Brain microvascular endothelial cell (primary cell): ENCODE results near the gene CPEB3.

Experiments
- DNase-seq: peaks from one replicate; pipeline ENCODE4 v3.0.0-alpha.2; 2020
- H3K27ac ChIP-seq: fragments of 250-450 bp; sonication (Bioruptor Pico); 2 replicates; pipeline ENCODE4 v1.5.1; 2020; ENCODE audit warnings: mild to moderate bottlenecking, moderate library complexity
- H3K27me3 ChIP-seq: fragments of 250-450 bp; sonication (Bioruptor Pico); replicated peaks from 2 replicates; pipeline ENCODE4 v1.5.1; 2020; ENCODE audit warnings: mild to moderate bottlenecking
- H3K36me3 ChIP-seq: fragments of 250-450 bp; sonication (Bioruptor Pico); replicated peaks from 2 replicates; pipeline ENCODE4 v1.5.1; 2020; ENCODE audit warnings: mild to moderate bottlenecking
- H3K4me3 ChIP-seq: 2 replicates; pipeline ENCODE4 v1.5.1; 2011; ENCODE audit warnings: low read depth, mild to moderate bottlenecking, control low read depth, low read length, moderate library complexity
- in situ Hi-C: cut with HindIII; loops from 2 replicates; pipeline ENCODE4 v1.10.0; 2017; ENCODE audit warnings: low sequenced_read_pairs, low pct_ligation_motif_present
- TF ChIP-seq, protein P1 (sequence below): IDR thresholded peaks from 2 replicates; pipeline ENCODE4 v1.5.1; 2011; ENCODE audit warnings: low read depth, mild to moderate bottlenecking, moderate library complexity, low read length, control low read depth, inconsistent platforms; ENCODE audit errors: missing control alignments

Gene CPEB3

DNA sequence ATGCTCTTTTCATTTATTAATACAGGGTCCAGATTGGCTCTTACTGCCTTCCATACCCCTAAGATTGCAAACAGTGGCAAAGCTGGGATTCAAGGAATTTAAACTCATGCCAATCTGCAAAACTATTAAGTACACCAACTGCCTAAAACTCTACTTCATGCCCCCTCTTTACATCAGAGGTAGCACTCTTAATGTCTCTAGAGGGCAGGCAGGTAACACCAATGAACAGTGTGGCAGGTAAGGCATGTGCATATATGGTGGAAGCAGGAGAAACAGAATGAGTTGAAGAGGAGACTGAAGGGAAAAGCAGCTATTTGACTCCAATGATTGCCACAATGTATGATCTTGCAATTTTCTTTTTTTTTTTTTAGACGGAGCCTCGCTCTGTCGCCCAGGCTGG, 210.6 kb downstream of the CPEB3 start:
- H3K27ac ChIP-seq: no peak overlapping the region
- no peaks in the 10 kb centered on the region for H3K27me3 ChIP-seq
- in situ Hi-C loops: loop anchor here (25.0 kb wide), 1 partner anchor 332 kb away; no protein-coding TSS in a partner anchor
- no peaks in the 10 kb centered on the region for H3K36me3 ChIP-seq
- TF ChIP-seq, protein P1, sequence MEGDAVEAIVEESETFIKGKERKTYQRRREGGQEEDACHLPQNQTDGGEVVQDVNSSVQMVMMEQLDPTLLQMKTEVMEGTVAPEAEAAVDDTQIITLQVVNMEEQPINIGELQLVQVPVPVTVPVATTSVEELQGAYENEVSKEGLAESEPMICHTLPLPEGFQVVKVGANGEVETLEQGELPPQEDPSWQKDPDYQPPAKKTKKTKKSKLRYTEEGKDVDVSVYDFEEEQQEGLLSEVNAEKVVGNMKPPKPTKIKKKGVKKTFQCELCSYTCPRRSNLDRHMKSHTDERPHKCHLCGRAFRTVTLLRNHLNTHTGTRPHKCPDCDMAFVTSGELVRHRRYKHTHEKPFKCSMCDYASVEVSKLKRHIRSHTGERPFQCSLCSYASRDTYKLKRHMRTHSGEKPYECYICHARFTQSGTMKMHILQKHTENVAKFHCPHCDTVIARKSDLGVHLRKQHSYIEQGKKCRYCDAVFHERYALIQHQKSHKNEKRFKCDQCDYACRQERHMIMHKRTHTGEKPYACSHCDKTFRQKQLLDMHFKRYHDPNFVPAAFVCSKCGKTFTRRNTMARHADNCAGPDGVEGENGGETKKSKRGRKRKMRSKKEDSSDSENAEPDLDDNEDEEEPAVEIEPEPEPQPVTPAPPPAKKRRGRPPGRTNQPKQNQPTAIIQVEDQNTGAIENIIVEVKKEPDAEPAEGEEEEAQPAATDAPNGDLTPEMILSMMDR: no peak
- no peak for DNase-seq
- H3K4me3 ChIP-seq: no peak overlapping the region

DNA sequence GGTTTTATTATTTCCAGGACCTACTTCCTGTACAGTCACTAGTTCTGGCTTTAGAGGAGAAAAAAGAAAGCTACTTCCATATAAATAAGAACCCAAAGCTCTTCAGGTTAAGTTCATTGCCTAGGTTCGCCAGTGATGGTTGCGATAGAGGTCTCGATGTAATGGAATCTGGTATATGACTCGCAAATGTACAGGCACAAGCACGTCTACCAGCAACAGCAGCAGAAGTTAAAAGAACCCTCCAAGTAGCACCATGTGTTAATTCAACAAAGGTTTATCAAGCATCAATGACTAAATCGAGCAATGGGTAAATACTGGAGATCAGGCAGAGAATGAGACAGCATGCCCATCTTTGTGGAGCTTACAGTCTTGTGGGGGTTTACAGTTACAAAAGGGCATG, 211.9 kb downstream of the CPEB3 start:
- Histone ChIP-seq H3K27me3 (no peaks in the 10 kb centered on the region), H3K27ac (no peak overlapping the region), H3K4me3 (no peak overlapping the region), H3K36me3 (no peaks in the 10 kb centered on the region)
- in situ Hi-C loops: loop anchor here (25.0 kb wide), 1 partner anchor 333 kb away; no protein-coding TSS in a partner anchor
- no peak for DNase-seq
- TF ChIP-seq, protein P1: no peak

DNA sequence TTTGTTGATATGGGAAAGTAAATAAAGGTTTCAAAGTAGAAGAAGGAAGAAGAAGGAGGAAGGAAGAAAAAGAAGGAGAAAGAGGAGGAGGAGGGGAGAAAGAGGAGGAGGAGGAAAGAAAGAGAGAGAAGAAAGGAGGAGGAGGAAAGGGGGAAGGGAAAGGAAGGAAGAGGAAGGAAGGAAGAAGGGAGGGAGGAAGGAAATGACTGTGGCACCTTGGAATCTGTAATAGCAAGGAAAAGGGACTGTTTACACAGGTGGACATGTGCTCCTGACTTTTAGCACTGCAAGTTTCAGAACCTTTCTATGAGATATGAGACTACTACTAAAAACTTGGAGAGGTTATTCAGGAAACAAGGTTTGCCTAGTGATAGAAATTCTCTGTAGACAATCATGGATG, 214.2 kb downstream of the CPEB3 start:
- Histone ChIP-seq H3K27ac (no peak overlapping the region), H3K36me3 (no peaks in the 10 kb centered on the region), H3K27me3 (no peaks in the 10 kb centered on the region), H3K4me3 (no peak overlapping the region)
- in situ Hi-C loops: loop anchor here (25.0 kb wide), 1 partner anchor 336 kb away; no protein-coding TSS in a partner anchor
- TF ChIP-seq, protein P1: no peak
- DNase-seq: no peak

DNA sequence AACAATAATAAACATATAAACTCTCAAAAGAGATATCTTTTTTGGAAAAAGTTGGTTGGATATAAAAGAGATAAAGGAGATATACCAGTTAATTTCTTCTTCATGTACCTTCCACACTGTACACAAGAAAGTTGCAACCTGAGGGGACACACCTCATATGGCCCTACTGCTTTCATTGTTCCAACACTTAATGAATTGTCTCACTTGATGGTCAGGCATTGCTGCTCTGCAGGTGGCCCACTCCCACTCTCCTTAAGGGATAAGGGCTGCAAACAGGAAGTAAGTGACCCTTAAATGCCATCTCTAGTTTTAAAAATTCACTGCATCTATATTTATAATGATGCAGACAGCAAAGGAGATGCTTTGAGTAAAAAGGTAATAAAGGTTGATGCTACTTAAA, 215.0 kb downstream of the CPEB3 start:
- H3K27me3 ChIP-seq: no peaks in the 10 kb centered on the region
- no peak overlapping the region for H3K27ac ChIP-seq
- no peak overlapping the region for H3K4me3 ChIP-seq
- in situ Hi-C loops: loop anchor here (25.0 kb wide), 1 partner anchor 336 kb away; no protein-coding TSS in a partner anchor
- TF ChIP-seq, protein P1: no peak
- no peaks in the 10 kb centered on the region for H3K36me3 ChIP-seq
- no peak for DNase-seq

DNA sequence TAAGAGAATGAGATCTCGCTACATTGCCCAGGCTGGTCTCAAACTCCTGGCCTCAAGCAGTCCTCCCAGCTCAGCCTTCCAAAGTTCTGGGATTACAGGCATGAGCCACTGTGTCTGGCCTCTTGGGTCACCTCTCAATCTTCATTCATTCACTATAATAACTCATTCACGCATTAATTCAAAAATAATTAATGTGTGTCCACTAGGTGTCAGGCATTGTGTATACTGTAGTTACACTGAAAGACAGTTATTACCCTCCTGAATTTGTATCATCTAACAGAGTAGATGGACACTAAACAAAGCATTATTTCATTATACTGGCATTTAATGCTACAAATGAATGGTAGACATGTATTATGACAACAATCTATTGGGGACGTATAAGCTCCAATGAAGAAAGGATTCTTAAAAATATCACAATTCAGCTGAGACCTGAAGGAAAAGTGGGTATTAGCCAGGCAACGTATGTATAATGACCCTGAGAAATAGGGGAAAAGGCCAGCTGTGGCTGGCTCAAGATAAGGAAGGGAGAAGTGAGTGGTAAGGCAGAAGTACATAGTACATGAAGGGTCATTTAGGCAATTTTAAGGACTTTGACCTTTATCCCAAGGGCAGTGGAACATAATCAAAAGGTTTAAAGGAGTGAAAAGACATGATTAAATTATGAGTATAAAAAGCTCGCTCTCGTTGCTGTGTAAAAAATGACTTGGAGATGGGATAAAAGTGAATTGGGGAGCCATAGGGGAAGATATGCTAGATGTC, 216.6 kb downstream of the CPEB3 start:
- DNase-seq: no peak
- Histone ChIP-seq H3K36me3 (no peaks in the 10 kb centered on the region), H3K27me3 (no peaks in the 10 kb centered on the region), H3K27ac (no peak overlapping the region), H3K4me3 (no peak overlapping the region)
- TF ChIP-seq, protein P1: peak; percentile 11
- in situ Hi-C loops: no loop called here
